Neutrophil (primary cell): ENCODE results near the gene RAB31.
"Not testable (repeated sequence)": the region's sequence is repeated elsewhere in the genome, so short reads cannot be mapped to it uniquely, and the experiment has no call there.

ENCODE experiments used
- H3K27ac ChIP-seq: fragments of 200-600 bp; sonication (generic); 2 replicates; pipeline ENCODE4 v1.5.1; 2016; ENCODE audit warnings: mild to moderate bottlenecking, moderate library complexity
- H3K27me3 ChIP-seq: fragments of 200-600 bp; sonication (generic); 2 replicates; pipeline ENCODE4 v1.6.0; 2016; ENCODE audit warnings: mild to moderate bottlenecking
- H3K36me3 ChIP-seq: fragments of 200-600 bp; sonication (generic); 2 replicates; pipeline ENCODE4 v1.5.1; 2017
- H3K4me1 ChIP-seq, 2 experiments: fragments of 200-600 bp in 1 of 2; sonication (generic) in 1 of 2; 1 replicate in 1 of 2; 2 replicates in 1 of 2; pipeline versions ENCODE4 v1.5.1 to v1.6.1; 2013 to 2016; ENCODE audit warnings: low read depth in 1 of 2, low read length in 1 of 2, mild to moderate bottlenecking in 1 of 2, moderate library complexity in 1 of 2; ENCODE audit not compliant: control insufficient read depth in 1 of 2, insufficient read depth in 1 of 2
- H3K4me3 ChIP-seq, 2 experiments: fragments of 200-600 bp in 1 of 2; sonication (generic) in 1 of 2; 1 replicate in 1 of 2; 2 replicates in 1 of 2; pipeline ENCODE4 v1.5.1; 2013 to 2016; ENCODE audit warnings: low read depth in 1 of 2, low read length in 1 of 2, mild to moderate bottlenecking in 1 of 2, moderate library complexity in 1 of 2
- H3K9me3 ChIP-seq: fragments of 200-600 bp; sonication (generic); 2 replicates; pipeline ENCODE4 v1.5.1; 2016
- CTCF ChIP-seq: fragments of 200-600 bp; sonication (generic); IDR thresholded peaks from 2 replicates; pipeline ENCODE4 v1.5.1; 2016; ENCODE audit warnings: antibody characterized with exemption

The RAB31 gene

GRCh38 chr18:9852266-9853081 is 144.4 kb downstream of the RAB31 start:
- no peaks in the 10 kb centered on the region for H3K27me3 ChIP-seq
- no peaks in the 10 kb centered on the region for H3K9me3 ChIP-seq
- no peak overlapping the region for H3K4me3 ChIP-seq
- H3K36me3 ChIP-seq: no peaks in the 10 kb centered on the region
- no peak for TF ChIP-seq CTCF
- peak overlapping the region; percentile 91 for H3K27ac ChIP-seq
- H3K4me1 ChIP-seq: peaks cover 97 to 100% of the 10 kb centered on the region in 2 experiments

- H3K36me3 ChIP-seq: peaks cover 11% of the 10 kb centered on the region
- peak overlapping the region; percentile 91 for H3K27ac ChIP-seq
- no peaks in the 10 kb centered on the region for H3K27me3 ChIP-seq
- peaks cover 83% of the 10 kb centered on the region in 2 experiments for H3K4me1 ChIP-seq
- peak overlapping the region in 1 of 2 experiments; percentile 30 for H3K4me3 ChIP-seq
- no peak for TF ChIP-seq CTCF
- H3K9me3 ChIP-seq: no peaks in the 10 kb centered on the region
Observed at GRCh38 chr18:9854801-9855676, 146.9 kb downstream of the RAB31 start.

- Histone ChIP-seq H3K4me1 (peaks cover 76% of the 10 kb centered on the region in 2 experiments), H3K27me3 (no peaks in the 10 kb centered on the region), H3K4me3 (peak overlapping the region; percentile 24 to 30), H3K9me3 (no peaks in the 10 kb centered on the region), H3K27ac (peak overlapping the region; percentile 91), H3K36me3 (peaks cover 17% of the 10 kb centered on the region)
- no peak for TF ChIP-seq CTCF
Observed at GRCh38 chr18:9855681-9856080, 147.6 kb downstream of the RAB31 start.

- H3K36me3 ChIP-seq: peaks cover 20% of the 10 kb centered on the region
- H3K9me3 ChIP-seq: no peaks in the 10 kb centered on the region
- no peaks in the 10 kb centered on the region for H3K27me3 ChIP-seq
- H3K4me3 ChIP-seq: peak overlapping the region; percentile 24 to 30
- TF ChIP-seq CTCF: no peak
- H3K27ac ChIP-seq: peak overlapping the region; percentile 91
- peaks cover 72% of the 10 kb centered on the region in 2 experiments for H3K4me1 ChIP-seq
Observed at GRCh38 chr18:9856092-9856491, 148.0 kb downstream of the RAB31 start.

- H3K4me3 ChIP-seq, H3K9me3 ChIP-seq, H3K27me3 ChIP-seq: not testable (repeated sequence)
- H3K36me3 ChIP-seq: peaks cover 31% of the 10 kb centered on the region
- peak overlapping the region; percentile 91 for H3K27ac ChIP-seq
- peaks cover 58 to 62% of the 10 kb centered on the region in 2 experiments for H3K4me1 ChIP-seq
Observed at GRCh38 chr18:9857479-9857998, 149.4 kb downstream of the RAB31 start.
